Suprapubic skin (tissue), 4 donors: ENCODE results near the gene KIAA1671.
A peak's percentile ranks its signal among the peaks of the same experiment; 100 is the strongest.

Source experiments
- CTCF ChIP-seq, 2 donors: fragments of 200-600 bp in 1 of 2; fragments of 450-650 bp in 1 of 2; sonication (generic) in 1 of 2; IDR thresholded peaks; one replicate each; pipeline ENCODE4 v1.5.1; 2016 to 2019; ENCODE audit warnings: antibody characterized with exemption in 2 of 2, mild to moderate bottlenecking in 1 of 2, moderate library complexity in 1 of 2
- POLR2A ChIP-seq, 2 donors: fragments of 450-650 bp; IDR thresholded peaks; one replicate each; pipeline ENCODE4 v1.6.1; 2017; ENCODE audit warnings: antibody characterized with exemption in 2 of 2, mild to moderate bottlenecking in 2 of 2, moderate library complexity in 2 of 2
- POLR2AphosphoS5 ChIP-seq, 3 donors: sonication (generic); formaldehyde crosslinking; IDR thresholded peaks; one replicate each; pipeline ENCODE4 v1.6.1; 2017; ENCODE audit warnings: antibody characterized with exemption in 3 of 3

- no peak for TF ChIP-seq POLR2AphosphoS5 (IDR thresholded peaks at IDR 0.05)
- TF ChIP-seq CTCF (IDR thresholded peaks at IDR 0.05), result peak; percentile 37 to 86
- no peak for TF ChIP-seq POLR2A (IDR thresholded peaks at IDR 0.05)
These were observed 249.9 kb downstream of the KIAA1671 start for GRCh38 chr22:25202290-25202921.
